ENCODE measurements around the gene C2CD2.

Gene C2CD2

GRCh38 chr21:41925767-41926116 is 28.1 kb downstream of the C2CD2 start:
- no peak for TF ChIP-seq CTCF (IDR thresholded peaks at IDR 0.05)

- no peak for TF ChIP-seq CTCF (IDR thresholded peaks at IDR 0.05)
These were observed 29.5 kb downstream of the C2CD2 start for GRCh38 chr21:41924368-41924754.

- TF ChIP-seq CTCF (IDR thresholded peaks at IDR 0.05) = no peak
These were observed 30.0 kb downstream of the C2CD2 start for GRCh38 chr21:41923631-41924367.

- no peak for TF ChIP-seq CTCF (IDR thresholded peaks at IDR 0.05)
These were observed 30.6 kb downstream of the C2CD2 start for GRCh38 chr21:41923186-41923585.

GRCh38 chr21:41921021-41921420 is 32.8 kb downstream of the C2CD2 start:
- TF ChIP-seq CTCF (IDR thresholded peaks at IDR 0.05) = no peak

- no peak for TF ChIP-seq CTCF (IDR thresholded peaks at IDR 0.05)
These were observed 33.3 kb downstream of the C2CD2 start for GRCh38 chr21:41920476-41920875.

GRCh38 chr21:41919666-41920398 is 34.0 kb downstream of the C2CD2 start:
- no peak for TF ChIP-seq CTCF (IDR thresholded peaks at IDR 0.05)
